IPS DF 19.7 (cell line): ENCODE data around the gene SLC5A11.

Experiments
- DNase-seq: peaks from one replicate; pipeline ENCODE4 v3.0.0-alpha.2; 2013; ENCODE audit warnings: low read depth, low spot score

Gene SLC5A11

DNA sequence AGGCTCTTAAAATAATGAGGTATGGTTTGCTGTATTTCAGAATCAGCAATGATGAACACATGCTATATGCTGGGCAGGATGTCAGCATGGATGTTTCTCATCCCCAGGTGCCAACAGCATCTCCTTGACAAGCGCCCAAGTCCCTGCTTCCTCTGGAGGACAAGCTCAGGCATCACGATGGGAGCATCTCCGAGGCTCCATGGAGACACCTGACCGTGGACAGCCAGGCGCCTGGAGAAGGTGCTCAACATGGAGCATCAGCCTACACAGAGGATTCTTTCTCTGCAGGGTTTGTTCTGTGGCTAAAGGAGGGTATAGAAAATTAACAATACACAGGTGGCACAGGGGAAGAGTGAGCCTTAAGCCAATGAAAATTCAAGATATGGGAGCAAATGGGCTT, 72.1 kb downstream of the SLC5A11 start:
- DNase-seq, result no peak

- no peak for DNase-seq
These were observed 72.9 kb downstream of the SLC5A11 start for GRCh38 chr16:24918641-24919040.

DNA sequence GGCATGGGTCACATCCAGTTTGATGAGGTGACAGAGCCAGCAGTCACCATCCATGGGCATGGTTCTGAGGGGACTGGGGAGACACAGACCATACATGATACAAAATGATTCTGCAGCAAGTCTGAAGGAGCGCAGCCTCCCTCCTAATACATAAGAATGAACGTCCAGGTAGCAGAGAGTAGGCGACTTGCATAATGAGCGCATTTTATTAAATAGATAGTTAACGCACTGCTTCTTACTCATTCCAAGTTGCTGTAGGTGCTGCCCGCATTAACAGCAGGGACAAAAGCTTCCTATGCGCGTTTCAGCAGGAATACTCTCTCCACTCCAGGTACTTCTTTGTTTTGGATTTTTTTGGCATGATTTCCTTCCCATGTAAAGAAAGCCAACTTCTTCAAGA, 73.8 kb downstream of the SLC5A11 start:
- DNase-seq, result no peak

DNA sequence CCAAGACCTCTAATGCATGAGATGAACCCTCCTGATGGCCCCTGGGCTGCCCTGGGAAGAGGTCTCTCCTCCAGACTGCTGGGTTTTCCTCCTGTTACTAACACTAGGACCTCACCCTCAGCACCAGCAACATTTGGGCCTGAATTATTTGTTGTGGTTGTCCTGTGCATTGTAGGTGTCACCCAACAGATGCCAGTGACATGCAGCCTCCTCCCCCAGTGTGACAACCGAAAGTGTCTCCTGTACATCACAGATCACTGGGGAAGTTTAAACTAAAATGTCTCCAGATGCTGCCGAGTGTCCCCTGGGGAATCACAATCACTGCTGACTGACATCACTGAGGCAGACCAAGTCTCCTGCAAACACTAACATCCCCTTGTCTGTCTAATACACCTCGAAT, 74.8 kb downstream of the SLC5A11 start:
- DNase-seq, result no peak

GRCh38 chr16:24921229-24921628, 75.5 kb downstream of the SLC5A11 start:
- no peak for DNase-seq

GRCh38 chr16:24925163-24925562, 79.4 kb downstream of the SLC5A11 start:
- no peak for DNase-seq

- DNase-seq, result no peak
These were observed 83.6 kb downstream of the SLC5A11 start for GRCh38 chr16:24929409-24929808.

- no peak for DNase-seq
These were observed 84.7 kb downstream of the SLC5A11 start for GRCh38 chr16:24930440-24930839.

DNA sequence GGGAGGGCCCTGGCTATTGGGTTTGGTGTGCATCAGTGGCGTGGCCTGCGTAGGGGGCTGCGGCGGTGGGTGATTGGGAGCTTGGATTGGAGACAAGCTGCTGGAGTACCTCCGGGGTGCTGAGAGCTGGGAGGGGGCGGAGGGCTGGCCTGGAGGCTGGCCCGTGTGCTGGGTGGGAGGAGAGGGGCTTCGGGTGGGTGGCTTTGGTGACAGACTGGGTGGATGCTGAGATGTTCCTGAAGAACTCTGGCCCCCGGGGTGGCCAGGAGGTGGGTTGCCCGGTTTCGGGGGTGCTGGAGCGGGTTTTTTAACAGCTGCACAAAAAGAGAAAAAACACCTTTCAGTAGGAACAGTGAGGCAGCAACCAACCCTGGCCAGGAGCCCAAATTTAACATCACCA, 85.3 kb downstream of the SLC5A11 start:
- DNase-seq, result no peak

DNA sequence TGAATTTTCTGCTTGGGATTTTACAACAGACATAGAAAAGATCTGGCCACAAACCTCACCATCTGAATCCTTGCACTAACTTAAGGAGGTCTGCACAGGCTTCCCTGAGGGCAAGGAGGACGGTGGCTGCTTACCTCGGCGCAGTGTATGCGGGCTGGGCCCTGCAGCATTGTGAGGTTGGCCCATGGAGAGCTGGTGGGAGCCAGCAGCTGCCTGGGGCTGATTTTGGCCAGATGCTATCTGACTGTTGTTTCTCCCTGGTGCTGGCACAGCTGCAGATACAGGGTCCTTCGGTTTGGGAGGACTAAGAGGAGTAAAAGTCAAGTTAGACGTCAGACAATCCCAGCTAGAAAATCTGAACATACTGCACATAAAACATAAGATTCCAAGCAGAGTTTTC, 89.6 kb downstream of the SLC5A11 start:
- DNase-seq, result no peak

GRCh38 chr16:24936151-24936550, 90.4 kb downstream of the SLC5A11 start:
- DNase-seq, result no peak

- DNase-seq, result no peak
These were observed 93.5 kb downstream of the SLC5A11 start for GRCh38 chr16:24939224-24939623.

DNA sequence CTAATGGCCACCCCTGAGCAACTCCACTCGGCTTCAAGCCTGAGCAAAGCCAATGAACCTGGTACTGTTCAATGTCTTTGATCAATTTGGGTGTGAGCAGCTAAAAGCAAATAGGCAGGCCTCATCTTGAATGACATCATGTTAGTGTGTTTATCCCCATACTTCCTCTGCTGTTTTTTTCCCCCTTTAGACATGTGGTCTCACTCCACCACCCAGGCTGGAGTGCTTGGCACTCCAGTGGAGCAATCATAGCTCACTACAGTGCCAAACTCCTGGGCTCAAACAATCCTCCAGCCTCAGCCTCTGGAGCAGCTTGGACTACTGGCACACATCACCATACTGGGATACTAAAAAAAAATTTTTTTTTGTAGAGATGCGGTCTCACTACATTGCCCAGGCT, 94.0 kb downstream of the SLC5A11 start:
- DNase-seq, result no peak

DNA sequence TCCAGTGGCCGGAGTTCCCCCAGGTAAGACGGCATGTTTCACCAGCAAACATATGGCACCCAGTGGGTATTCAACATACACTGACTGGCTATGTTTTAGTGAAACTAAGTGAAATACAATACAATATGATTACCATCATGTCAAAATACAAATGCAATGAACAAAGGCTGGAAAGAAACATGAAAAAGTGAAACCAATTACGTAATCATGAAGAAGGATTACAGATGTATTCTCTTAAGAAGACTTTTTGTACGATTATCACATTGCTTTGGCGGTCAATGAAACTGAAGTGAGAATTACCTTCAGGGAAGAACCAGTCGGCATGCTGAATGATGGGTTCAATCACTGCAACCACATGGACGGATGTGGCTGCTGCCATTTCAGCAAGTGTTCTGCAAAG, 97.7 kb downstream of the SLC5A11 start:
- DNase-seq, result no peak

DNA sequence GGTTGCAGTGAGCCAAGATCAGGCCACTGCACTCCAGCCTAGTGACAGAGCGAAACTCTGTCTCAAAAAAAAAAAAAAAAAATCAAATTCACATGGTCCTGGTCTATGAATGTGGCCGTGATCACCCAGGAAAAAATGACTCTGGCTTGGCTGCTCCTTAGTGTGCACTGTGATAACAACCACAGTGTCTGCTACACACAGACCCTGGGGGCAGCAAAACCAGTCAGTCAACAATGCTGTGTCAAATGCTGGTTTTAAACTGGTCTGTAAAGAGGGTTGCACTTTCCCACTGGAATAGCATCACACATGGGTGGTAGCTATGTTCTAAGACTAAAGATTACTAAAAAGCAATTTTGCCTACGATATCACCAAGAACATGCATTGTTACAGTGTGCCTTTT, 98.4 kb downstream of the SLC5A11 start:
- no peak for DNase-seq

- DNase-seq, result no peak
These were observed 100.4 kb downstream of the SLC5A11 start for GRCh38 chr16:24946155-24946554.

DNA sequence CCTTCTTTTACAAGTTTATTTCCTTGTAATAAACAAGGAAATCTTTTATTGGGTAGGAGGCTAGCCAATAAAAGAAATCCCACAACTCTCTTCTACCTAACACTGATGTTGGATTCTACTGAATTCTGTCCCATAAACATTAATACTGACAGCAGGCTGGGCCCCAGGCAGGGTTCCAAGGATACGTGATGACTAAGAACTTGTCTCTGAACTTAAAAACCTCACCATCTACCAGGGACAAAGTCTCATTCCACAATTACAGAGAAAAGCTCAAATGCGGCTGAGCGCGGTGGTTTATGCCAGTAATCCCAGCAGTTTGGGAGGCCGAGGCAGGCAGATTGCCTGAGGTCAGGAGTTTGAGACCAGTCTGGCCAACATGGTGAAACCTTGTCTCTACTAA, 104.5 kb downstream of the SLC5A11 start:
- DNase-seq, result no peak

GRCh38 chr16:24953306-24953705, 107.5 kb downstream of the SLC5A11 start:
- DNase-seq, result no peak

DNA sequence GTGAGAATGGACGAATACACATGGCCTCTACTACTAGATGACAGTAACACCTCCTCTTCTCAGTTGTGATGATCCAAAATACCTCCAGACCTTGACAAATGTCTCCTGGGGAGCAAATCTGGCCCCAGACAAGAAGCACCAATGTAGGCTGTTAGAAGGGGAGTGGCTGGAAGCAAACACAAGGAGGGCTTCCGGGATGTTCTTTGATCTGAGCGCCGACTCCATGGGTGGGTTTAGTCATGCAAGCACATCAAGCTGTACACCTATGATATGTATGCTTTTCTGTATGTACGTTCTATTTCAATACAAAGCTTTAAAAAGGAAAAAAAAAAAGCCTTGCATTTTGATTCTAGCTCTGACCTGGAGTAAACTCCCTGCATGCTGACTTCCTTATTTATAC, 108.0 kb downstream of the SLC5A11 start:
- no peak for DNase-seq

- DNase-seq, result no peak
These were observed 108.4 kb downstream of the SLC5A11 start for GRCh38 chr16:24954137-24954536.

DNA sequence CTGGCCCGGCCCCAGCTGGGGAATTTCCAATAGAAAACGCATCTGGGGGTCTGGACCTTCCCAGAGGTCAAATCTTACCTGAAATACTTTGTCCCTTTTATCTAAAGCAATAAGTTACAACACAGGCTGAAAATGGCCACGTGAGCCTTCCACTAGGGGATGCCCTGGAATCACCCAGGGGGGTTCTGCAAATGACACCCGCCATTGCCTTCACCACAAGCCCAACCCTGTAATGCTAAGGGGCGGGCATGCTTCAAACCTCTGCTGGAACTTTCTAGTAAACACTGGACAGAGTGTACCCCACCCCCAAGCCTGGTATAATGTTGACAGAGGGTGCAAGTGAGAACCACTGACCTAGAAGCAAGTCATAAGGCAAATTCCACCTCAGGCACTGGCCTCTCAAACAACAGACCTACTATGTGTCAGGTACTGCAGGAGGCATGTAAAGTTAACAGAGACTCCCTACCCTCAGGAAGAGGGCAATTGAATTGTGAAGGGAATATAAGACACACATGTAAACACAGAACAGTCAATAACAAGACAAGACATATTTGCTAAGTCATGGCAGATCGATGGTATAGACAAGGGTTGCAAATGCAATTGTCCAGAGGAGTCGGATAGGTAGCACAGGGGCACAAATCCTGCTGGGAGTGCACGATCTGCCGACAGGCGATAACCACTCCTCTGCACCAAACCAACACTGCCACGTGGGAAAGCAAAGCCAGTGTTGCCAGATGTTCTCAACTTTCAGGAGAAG, 110.4 kb downstream of the SLC5A11 start:
- DNase-seq, result no peak

DNA sequence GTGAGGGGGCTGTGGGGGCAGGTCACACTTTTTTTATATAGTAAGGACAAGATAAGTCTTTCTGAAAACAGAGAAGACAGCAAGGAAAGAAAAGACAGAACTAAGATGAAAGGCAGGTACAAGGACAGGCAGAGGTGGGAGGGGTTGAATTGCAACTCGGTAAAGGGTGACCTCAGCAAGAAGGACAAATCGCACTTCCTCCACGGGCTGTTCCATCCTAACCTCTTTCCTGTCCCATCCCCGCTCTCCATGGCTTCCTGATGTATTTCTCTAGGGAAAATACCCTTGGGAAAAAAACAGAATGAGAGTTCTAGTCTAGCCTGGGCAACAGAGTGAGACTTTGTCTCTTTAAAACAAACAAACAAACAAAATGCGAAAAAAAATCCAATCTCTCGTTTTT, 112.1 kb downstream of the SLC5A11 start:
- no peak for DNase-seq
